Rectal smooth muscle tissue (tissue), 1 donor: ENCODE data around the gene C8G.

Experiments
- H3K27ac ChIP-seq: one replicate; pipeline ENCODE4 v1.7.0; 2013; ENCODE audit warnings: low read depth, low read length, inconsistent platforms
- H3K27me3 ChIP-seq: one replicate; pipeline ENCODE4 v1.7.0; 2013; ENCODE audit warnings: low read length; ENCODE audit not compliant: control insufficient read depth, insufficient read depth
- H3K36me3 ChIP-seq: one replicate; pipeline ENCODE4 v1.7.0; 2013; ENCODE audit warnings: low read length; ENCODE audit not compliant: control insufficient read depth, insufficient read depth
- H3K4me1 ChIP-seq: one replicate; pipeline ENCODE4 v1.7.0; 2013; ENCODE audit warnings: low read length; ENCODE audit not compliant: control insufficient read depth, insufficient read depth
- H3K4me3 ChIP-seq: one replicate; pipeline ENCODE4 v1.7.0; 2013; ENCODE audit warnings: low read length
- H3K9ac ChIP-seq: one replicate; pipeline ENCODE4 v1.7.0; 2013; ENCODE audit warnings: low read length

The C8G gene

DNA sequence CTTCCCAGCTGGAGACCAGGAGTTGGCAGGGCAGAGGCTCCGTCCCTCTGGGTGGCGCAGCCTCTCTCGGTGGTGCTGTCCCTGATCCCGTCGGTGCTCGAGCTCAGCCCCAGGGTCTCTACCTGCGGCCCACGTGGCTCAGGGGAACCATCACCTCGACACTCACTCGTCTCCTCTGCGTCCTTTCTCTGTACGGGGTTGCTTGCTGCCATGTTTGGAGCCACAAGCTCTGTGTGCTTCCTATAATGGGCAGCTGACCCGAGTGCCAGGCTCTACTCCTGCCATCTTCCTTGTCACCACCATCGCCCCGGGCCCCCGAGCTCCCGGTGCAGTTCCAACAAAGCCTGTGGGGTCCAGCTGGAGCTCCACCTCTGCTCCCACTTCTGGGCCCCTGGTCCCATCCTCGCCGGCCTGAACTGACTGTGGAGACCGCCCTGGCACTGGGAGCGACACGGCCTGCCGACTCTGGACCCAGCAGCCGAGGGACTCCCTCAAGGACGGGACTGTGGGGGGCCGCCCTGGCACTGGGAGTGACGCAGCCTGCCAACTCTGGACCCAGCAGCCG, 5.5 kb upstream of the C8G start:
- Histone ChIP-seq H3K4me3 (no peak overlapping the region), H3K36me3 (peaks cover 23% of the 10 kb centered on the region), H3K27me3 (no peaks in the 10 kb centered on the region), H3K4me1 (peaks cover 3% of the 10 kb centered on the region), H3K27ac (no peak overlapping the region), H3K9ac (no peak overlapping the region)

- Histone ChIP-seq H3K27ac (no peak overlapping the region), H3K4me3 (no peak overlapping the region), H3K4me1 (peaks cover 3% of the 10 kb centered on the region), H3K36me3 (peaks cover 23% of the 10 kb centered on the region), H3K27me3 (no peaks in the 10 kb centered on the region), H3K9ac (no peak overlapping the region)
Observed at GRCh38 chr9:136939996-136940525, 5.0 kb upstream of the C8G start.

DNA sequence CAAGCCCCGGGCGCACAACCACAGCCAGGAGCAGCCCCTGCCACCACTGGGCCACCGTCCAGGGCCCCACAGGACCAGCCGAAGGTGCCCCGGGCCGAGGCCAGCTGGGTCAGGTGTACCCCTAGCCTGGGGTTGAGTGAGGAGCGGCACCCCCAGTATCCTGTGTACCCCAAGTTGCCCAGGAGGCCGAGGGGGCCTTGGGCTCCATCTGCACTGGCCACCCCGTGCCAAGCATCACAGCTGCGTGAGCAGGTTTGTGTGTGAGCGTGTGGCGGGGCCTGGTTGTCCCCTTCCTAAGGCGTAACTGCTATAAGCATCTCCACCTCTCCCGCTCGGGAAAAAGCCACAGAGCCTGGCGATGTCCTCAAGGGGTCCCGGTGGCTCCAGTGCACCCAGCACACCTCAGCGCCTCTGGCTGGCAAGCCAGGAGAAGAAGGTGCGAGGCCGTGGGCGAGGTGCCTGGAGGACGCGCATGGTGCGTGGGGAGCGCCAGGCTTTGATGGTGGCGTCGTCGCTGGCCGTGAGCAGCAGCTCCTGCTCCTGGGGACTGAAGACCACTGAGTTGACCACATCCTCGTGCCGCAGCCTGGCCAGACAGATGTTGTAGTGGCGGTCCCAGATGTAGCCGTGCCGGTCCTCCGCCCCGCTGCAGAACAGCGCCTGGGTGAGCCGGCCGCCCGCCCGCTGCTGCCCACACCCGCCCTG, 4.4 kb upstream of the C8G start:
- Histone ChIP-seq H3K9ac (no peak overlapping the region), H3K4me1 (peaks cover 3% of the 10 kb centered on the region), H3K36me3 (peaks cover 23% of the 10 kb centered on the region), H3K27ac (no peak overlapping the region), H3K4me3 (no peak overlapping the region), H3K27me3 (no peaks in the 10 kb centered on the region)

- Histone ChIP-seq H3K27me3 (no peaks in the 10 kb centered on the region), H3K4me3 (no peak overlapping the region), H3K27ac (no peak overlapping the region), H3K36me3 (peaks cover 23% of the 10 kb centered on the region), H3K4me1 (peaks cover 3% of the 10 kb centered on the region), H3K9ac (no peak overlapping the region)
Observed at GRCh38 chr9:136941231-136942111, 3.6 kb upstream of the C8G start.

DNA sequence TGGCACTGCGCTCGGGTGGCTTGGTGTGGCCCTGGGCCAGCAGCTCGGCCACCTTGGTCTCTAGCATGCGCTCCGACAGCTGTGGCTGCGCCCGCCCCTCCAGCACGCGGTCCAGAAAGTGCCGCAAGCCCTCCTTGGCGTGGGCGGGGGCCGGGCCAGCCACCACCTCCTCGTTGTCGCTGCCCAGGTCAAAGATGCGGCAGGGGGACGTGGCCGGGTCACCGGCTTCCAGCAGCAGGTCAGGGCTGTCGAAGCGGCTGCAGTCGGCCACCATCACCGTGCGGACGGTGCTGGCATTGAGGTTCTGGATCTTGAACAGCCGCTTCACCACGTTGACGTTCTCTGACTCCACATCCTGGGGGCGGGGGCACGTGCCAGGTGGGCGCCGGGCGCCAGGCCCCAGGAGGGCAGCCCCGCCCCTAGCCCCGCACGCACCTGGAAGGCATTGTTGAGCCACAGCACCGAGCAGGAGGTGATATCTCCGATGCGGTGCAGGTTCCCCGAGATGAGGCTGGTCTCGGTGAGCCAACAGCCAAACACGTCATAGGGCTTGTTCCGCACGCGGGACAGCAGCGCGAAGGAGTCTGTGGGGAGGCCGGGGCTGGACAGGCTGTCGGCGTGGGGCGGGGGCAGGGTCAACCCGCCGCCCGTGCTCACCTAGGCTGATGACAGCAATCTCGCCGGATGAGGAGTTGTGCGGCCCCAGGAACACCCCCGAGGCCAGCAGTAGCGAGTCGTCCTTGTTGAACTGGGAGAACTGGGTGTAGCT, 2.7 kb upstream of the C8G start:
- Histone ChIP-seq H3K36me3 (peaks cover 23% of the 10 kb centered on the region), H3K4me3 (peak overlapping the region; percentile 90), H3K27me3 (no peaks in the 10 kb centered on the region), H3K27ac (no peak overlapping the region), H3K4me1 (peaks cover 3% of the 10 kb centered on the region), H3K9ac (no peak overlapping the region)

- Histone ChIP-seq H3K4me3 (peak overlapping the region; percentile 90), H3K27me3 (no peaks in the 10 kb centered on the region), H3K36me3 (peaks cover 20% of the 10 kb centered on the region), H3K9ac (no peak overlapping the region), H3K4me1 (peaks cover 3% of the 10 kb centered on the region), H3K27ac (no peak overlapping the region)
Observed at GRCh38 chr9:136942881-136943230, 2.2 kb upstream of the C8G start.

DNA sequence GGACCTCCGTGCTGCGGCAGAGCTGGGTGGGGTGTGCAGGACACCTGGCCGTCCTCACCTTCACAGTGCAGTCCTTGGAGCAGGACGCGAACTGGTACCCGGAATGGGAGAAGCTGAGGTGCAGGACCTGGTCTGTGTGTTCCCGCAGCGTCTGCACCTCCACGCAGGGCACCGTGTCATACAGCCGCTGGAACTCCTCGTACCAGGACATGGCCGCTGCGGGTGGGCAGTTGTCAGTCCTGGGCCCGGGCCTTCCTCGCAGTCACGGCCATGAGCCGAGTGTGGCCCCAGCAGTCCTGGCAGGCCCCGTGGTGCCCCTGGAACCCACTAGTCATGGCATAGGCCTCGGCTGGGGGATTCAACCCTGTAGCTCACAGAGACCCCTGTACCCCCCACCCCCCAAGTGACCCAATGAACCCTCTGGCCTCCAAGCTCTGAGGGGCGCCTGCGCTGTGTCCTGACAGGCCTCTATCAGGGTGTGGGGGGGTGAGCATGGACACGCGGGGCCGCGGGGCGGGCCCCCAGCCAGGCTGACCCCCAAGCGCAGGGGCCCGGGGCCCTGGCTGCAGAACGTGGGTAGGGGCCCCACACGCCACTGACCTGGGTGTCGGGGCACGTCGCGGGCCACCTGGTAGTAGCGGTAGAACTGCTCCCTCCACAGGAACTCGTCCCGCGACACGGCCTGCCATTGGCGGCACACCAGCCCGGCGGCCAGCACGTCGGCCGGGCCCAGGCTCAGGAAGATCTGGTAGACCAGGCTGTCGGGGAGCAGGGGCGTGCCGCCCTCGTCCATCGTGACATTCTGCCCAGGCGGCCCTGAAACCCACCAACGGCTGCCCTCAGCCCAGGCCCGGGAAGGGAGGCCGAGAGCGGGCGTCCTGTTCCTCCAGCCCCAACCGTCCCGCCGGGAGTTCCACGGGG, 1.5 kb upstream of the C8G start:
- Histone ChIP-seq H3K4me1 (peaks cover 3% of the 10 kb centered on the region), H3K9ac (peak overlapping the region; percentile 53), H3K27ac (peak overlapping the region; percentile 79), H3K27me3 (no peaks in the 10 kb centered on the region), H3K36me3 (peaks cover 20% of the 10 kb centered on the region), H3K4me3 (peak overlapping the region; percentile 90)

DNA sequence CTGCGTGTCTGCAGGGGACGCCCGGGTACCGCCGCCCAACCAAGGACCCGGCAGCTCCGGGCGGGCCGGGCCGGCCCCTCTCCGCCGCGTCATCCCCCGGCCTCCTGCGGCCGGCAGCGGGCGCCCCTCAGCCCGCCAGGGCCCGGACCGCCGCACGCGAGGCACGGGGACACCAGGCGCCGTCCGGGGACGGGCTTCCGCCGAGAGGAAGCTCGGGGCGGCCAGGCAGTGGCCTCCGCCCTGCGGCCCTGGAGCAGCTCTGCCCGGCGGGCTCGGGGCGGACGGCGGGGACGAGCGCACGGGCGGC, 878 bp upstream of the C8G start:
- no peaks in the 10 kb centered on the region for H3K27me3 ChIP-seq
- peaks cover 3% of the 10 kb centered on the region for H3K4me1 ChIP-seq
- peak overlapping the region; percentile 90 for H3K4me3 ChIP-seq
- H3K36me3 ChIP-seq: peaks cover 20% of the 10 kb centered on the region
- peak overlapping the region; percentile 53 for H3K9ac ChIP-seq
- peak overlapping the region; percentile 79 for H3K27ac ChIP-seq

DNA sequence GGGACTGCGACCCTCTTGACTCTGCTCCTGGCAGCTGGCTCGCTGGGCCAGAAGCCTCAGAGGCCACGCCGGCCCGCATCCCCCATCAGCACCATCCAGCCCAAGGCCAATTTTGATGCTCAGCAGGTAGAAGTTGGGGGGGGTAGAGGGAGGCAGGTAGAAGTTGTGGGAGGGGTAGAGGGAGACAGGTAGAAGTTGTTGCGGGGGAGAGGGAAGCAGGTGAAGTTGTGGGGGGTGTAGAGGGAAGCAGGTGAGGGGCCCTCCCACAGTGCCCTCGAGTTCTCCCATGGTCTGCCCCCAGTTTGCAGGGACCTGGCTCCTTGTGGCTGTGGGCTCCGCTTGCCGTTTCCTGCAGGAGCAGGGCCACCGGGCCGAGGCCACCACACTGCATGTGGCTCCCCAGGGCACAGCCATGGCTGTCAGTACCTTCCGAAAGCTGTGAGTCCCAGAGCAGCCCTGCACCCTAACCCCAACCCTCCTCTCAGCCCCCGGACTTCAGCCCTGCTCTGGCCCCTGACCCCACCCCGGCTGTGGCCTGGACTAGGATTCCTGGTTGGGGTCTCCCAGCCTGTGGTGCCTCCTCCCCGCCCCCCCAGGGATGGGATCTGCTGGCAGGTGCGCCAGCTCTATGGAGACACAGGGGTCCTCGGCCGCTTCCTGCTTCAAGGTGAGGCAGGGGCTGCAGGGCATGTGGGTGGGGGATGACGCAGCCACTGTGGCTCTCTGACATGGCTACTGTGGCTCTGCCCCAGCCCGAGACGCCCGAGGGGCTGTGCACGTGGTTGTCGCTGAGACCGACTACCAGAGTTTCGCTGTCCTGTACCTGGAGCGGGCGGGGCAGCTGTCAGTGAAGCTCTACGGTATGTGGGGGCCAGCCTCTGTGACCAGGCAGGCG, 537 bp downstream of the C8G start:
- no peak overlapping the region for H3K4me3 ChIP-seq
- peaks cover 16% of the 10 kb centered on the region for H3K36me3 ChIP-seq
- no peaks in the 10 kb centered on the region for H3K27me3 ChIP-seq
- peaks cover 3% of the 10 kb centered on the region for H3K4me1 ChIP-seq
- no peak overlapping the region for H3K27ac ChIP-seq
- H3K9ac ChIP-seq: no peak overlapping the region

GRCh38 chr9:136946228-136947027, 1.4 kb downstream of the C8G start:
- Histone ChIP-seq H3K9ac (no peak overlapping the region), H3K27ac (no peak overlapping the region), H3K4me1 (peaks cover 3% of the 10 kb centered on the region), H3K36me3 (peaks cover 8% of the 10 kb centered on the region), H3K4me3 (no peak overlapping the region), H3K27me3 (no peaks in the 10 kb centered on the region)
